T-helper 17 cell (primary cell): ENCODE results near the gene NAT9. TPM values are rescaled to one million over a fixed set of nuclear protein-coding genes. Genes with fewer than 3 reads are reported as not detected.

Experiments
- ATAC-seq: fragments of 150-1000 bp; cut with Tn5 transposase; 2 replicates; pipeline ENCODE4 v1.10.0; 2021; ENCODE audit warnings: mild to moderate bottlenecking, moderate library complexity
- DNase-seq, 3 donors: peaks; one replicate each; pipeline versions ENCODE4 v3.0.0 to v3.0.0-alpha.2; 2020 to 2021
- H3K9me3 ChIP-seq: one replicate; pipeline ENCODE4 v1.7.0; 2013; ENCODE audit warnings: low read length, mild to moderate bottlenecking; ENCODE audit not compliant: control insufficient read depth, poor library complexity, severe bottlenecking
- H3K27ac Mint-ChIP-seq: one replicate; pipeline ENCODE4 v1.8.0; 2022; ENCODE audit warnings: mild to moderate bottlenecking, moderate library complexity, mixed read lengths
- H3K27me3 Mint-ChIP-seq: one replicate; pipeline ENCODE4 v1.8.0; 2022; ENCODE audit warnings: mixed read lengths
- H3K36me3 Mint-ChIP-seq: one replicate; pipeline ENCODE4 v1.8.0; 2022; ENCODE audit warnings: low read depth, mixed read lengths
- H3K4me1 Mint-ChIP-seq: one replicate; pipeline ENCODE4 v1.8.0; 2022; ENCODE audit warnings: mild to moderate bottlenecking, mixed read lengths
- H3K4me3 Mint-ChIP-seq: one replicate; pipeline ENCODE4 v1.8.0; 2022; ENCODE audit warnings: mild to moderate bottlenecking, moderate library complexity, mixed read lengths
- total RNA-seq, 4 donors: library from RNA in 2 of 4; stranded (reverse) in 2 of 4; gene quantifications; one replicate each; pipeline ENCODE4 v1.2.3 and lab custom pipeline; 2022 to 2026

NAT9 gene
- total RNA-seq, 2 donors from 2014 or later = 32.3 to 32.8 TPM

DNA sequence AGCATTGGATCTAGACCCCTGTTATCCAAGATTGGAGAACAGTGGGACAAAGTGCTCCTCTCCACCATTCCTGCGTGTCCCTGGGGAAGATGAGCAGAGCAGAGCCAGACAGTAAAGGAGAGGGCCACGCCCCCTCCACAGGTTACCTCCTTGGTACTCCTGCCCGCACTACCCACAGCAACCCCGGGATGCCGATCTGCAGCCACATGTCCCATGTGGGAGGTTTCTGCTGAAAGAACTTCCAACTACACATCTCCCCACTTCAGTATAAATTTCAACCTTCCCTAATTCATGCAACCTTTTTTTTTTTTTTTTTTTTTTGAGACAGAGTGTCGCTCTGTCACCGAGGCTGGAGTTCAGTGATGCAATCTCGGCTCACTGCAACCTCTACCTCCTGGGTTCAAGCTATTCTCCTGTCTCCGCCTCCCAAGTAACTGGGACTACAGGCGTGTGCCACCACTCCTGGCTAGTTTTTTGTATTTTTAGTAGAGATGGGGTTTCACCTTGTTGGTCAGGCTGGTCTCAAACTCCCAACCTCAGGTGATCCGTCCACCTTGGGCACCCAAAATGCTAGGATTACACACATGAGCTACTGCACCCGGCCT, 36.8 kb downstream of the NAT9 start:
- Mint-ChIP-seq H3K36me3 (no peaks in the 10 kb centered on the region), H3K4me1 (peaks cover 63% of the 10 kb centered on the region), H3K27me3 (no peaks in the 10 kb centered on the region), H3K4me3 (peak overlapping the region; percentile 91), H3K27ac (peak overlapping the region; percentile 93)
- DNase-seq (peak in 1 of 3 donors; percentile 37), ATAC-seq (no peak)
- H3K9me3 ChIP-seq = no peaks in the 10 kb centered on the region

DNA sequence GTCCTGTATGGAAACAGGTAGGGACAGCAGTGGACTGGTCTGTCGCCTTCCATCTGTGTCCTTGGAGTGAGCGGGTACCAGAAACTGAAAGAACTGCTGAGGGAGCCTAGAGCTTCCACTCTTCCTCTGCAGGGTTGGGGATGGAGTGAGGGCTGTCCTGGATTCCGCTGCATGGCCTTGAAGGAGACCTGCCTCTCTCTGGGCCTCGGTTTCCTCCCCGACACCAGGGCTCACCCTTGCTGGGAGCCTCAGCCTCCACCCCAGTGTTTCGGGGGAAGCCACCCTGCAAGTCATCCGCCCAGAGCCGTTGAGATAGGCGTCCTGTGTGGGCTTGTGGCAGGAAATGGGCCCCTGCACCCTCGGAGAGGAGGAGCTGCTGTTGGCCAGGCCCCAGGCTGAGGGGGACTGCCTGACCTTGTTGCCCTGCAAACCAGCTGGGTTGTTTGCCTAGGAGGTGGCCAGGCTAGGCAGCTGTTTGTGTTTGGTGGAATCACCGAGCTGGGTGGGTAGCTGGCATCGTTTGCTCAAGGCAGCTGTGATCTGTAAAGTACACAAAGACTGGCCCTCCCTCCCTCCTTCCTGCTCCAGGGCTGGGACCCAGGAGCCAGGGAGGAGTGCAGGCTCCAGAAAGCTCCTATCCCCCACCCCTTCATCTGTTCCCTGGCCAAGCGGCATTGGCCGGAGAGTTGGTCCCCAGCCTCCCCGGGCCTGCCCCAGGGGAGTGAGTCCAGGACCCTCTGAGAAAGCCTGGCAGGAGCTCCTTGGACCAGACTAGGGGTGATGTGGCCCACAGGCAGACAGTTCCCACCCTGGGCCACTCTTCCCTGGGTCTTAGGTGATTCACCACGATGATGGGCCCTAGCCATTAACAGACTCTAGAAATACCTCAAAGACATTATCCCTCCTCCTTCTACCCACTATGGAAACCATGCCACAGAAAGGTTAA, 37.8 kb downstream of the NAT9 start:
- H3K9me3 ChIP-seq = no peaks in the 10 kb centered on the region
- H3K4me3 Mint-ChIP-seq = peak overlapping the region; percentile 91
- peak; percentile 46 to 63 (median 62) for DNase-seq
- H3K36me3 Mint-ChIP-seq = no peaks in the 10 kb centered on the region
- peak overlapping the region; percentile 93 for H3K27ac Mint-ChIP-seq
- H3K4me1 Mint-ChIP-seq = peaks cover 53% of the 10 kb centered on the region
- H3K27me3 Mint-ChIP-seq = no peaks in the 10 kb centered on the region
- peak; percentile 83 for ATAC-seq

DNA sequence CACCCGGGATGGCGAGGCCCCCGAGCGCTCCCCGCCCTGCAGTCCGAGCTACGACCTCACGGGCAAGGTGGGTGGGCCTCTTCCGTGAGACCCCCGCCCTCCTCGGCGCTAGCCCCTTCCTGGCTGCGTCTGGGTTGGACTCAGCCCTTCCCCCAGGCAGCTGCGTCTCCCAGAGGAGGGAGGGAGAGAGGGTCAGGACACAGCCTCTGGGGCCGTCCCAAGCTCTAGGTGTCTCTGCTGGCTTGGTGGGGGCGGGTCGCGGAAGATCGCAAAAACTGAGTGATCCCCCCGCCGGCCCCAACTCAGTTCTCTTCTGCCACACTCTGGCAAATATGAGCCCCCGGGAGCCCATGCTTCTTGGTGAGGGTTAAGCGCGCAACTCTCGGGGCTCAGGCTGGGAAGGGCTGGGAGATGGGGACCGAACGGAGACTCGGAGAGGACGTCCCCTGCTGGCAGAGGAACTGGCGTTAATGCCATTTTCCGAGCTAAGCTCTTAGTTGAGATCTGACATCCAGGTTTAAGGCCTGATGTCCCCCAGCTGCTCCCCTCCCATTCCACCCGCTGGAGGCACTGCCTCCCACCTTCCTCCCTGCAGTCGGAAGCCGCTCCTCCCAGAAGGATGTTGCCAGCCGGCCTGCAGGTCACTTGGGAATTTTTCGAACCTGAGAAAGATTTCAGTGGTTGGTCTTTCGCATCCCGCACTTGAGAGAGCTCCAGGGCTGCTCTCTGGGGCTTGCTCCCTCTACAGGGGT, 38.7 kb downstream of the NAT9 start:
- H3K4me1 Mint-ChIP-seq = peaks cover 45% of the 10 kb centered on the region

DNA sequence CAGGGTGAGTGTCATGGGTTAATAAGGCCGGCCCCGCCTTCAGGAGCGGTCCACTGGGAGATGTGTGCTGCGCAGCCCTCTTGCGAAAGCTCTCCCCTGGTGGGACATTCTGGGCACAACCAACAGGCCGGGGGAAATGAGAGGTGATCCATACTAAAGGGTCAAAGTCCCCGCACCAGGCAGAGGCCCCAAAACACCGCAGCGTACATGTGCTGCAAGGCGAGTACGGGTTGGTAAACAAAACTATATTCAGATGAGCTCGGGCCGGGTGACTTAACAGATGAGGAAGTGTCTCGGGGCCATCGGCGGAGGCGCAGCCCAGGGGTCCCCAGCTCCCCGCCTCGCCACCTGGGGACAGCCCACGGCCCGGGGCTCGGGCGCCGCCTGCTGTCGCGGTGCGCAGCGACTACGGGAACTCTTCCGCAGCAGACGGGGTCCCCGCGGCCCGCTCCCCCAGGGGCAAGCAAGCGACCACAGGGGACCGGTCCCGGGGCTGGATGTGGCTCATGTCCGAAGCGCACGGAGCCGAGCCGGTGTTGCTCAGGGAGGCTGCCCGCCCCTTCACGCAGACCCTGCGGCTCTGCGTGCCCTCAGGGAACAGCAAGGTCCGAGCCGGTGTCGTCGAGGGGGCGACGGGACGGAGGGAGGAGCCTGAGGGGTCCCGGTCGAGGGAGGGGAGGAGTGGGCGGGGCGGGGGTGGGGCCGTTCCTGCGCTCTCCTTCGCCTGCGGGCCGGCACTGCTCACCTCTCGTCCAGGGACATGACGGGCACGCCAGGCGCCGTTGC, 39.4 kb downstream of the NAT9 start, which contains the start of gene RAB37:
Gene RAB37, plus strand, starts transcription at position 744 of the 786 bp plus-strand sequence. Its CDS starts 17 bp downstream, at position 761.
- ATAC-seq = peak; percentile 43
- Mint-ChIP-seq H3K27me3 (no peaks in the 10 kb centered on the region), H3K27ac (peak within 1 kb of the TSS; percentile 93), H3K4me3 (peak within 1 kb of the TSS; percentile 91), H3K36me3 (no peaks in the 10 kb centered on the region), H3K4me1 (peaks cover 38% of the 10 kb centered on the region)
- peak in 2 of 3 donors; percentile 46 to 52 for DNase-seq
- no peaks in the 10 kb centered on the region for H3K9me3 ChIP-seq

More for the DNA sequence above, 38.7 kb downstream of the NAT9 start:
- Mint-ChIP-seq H3K4me3 (peak overlapping the region; percentile 91), H3K36me3 (no peaks in the 10 kb centered on the region), H3K27ac (peak overlapping the region; percentile 93), H3K27me3 (no peaks in the 10 kb centered on the region)
- no peaks in the 10 kb centered on the region for H3K9me3 ChIP-seq
- peak; percentile 36 for ATAC-seq
- peak in 2 of 3 donors; percentile 35 to 38 for DNase-seq

DNA sequence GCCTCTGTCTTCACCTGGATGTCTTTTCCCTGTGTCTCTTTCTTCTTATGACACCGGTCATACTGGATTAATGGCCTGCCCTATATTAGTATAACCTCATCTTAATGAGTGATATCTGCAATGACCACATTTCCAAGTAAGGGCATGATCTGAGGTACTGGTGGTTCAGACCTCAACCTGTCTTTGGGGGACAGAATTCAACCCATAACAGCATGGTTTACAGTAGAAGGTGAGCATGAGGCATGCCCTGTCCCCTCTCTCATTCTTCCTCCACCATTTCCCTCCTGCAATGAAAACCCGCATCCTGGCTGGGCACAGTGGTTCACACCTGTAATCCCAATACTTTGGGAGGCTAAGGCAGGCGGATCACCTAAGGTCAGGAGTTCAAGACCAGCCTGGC, 41.9 kb downstream of the NAT9 start:
- no peaks in the 10 kb centered on the region for H3K36me3 Mint-ChIP-seq

DNA sequence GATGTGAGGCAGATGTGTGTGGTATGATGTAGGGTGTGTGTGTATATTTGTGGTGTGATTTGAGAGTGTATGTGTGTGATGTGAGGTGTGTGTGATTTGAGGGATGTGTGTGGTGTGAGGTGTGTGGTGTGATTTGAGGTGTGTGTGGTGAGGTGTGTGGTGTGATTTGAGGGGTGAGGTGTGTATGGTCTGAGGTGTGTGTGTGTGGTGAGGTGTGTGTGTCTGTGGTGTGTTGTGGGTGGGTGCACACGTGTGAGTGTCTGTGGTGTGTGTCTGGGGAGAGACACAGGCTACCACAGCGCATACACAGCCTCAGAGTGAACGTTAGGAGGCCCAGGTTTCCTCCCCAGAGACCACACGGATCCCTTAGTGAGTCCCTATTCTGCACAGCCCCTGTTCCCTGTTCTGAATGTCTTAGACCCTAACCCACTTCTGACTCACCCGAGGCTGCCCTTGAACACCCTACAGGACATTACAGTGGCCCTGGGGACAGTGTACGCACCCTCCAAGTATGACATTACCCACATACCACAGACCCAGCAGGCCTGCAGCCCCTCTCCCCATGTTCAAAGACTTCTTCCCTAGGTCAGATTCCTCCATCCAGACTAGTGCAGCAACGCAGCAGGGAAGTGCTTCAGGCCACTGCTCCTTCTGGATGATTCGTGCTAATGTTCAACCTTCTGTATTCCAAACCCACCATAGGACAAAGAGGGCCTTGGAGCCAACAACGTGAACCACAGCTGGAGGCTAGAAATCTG, 42.6 kb downstream of the NAT9 start:
- H3K9me3 ChIP-seq = no peaks in the 10 kb centered on the region
- Mint-ChIP-seq H3K4me3 (no peak overlapping the region), H3K4me1 (peaks cover 31% of the 10 kb centered on the region), H3K27ac (peak overlapping the region; percentile 49), H3K36me3 (no peaks in the 10 kb centered on the region), H3K27me3 (no peaks in the 10 kb centered on the region)
- no peak for DNase-seq
- no peak for ATAC-seq

More for the DNA sequence above, 41.9 kb downstream of the NAT9 start:
- H3K4me1 Mint-ChIP-seq = peaks cover 37% of the 10 kb centered on the region
- no peaks in the 10 kb centered on the region for H3K27me3 Mint-ChIP-seq
- H3K27ac Mint-ChIP-seq = peak overlapping the region; percentile 49
- no peaks in the 10 kb centered on the region for H3K9me3 ChIP-seq
- DNase-seq = no peak
- no peak for ATAC-seq
- no peak overlapping the region for H3K4me3 Mint-ChIP-seq

DNA sequence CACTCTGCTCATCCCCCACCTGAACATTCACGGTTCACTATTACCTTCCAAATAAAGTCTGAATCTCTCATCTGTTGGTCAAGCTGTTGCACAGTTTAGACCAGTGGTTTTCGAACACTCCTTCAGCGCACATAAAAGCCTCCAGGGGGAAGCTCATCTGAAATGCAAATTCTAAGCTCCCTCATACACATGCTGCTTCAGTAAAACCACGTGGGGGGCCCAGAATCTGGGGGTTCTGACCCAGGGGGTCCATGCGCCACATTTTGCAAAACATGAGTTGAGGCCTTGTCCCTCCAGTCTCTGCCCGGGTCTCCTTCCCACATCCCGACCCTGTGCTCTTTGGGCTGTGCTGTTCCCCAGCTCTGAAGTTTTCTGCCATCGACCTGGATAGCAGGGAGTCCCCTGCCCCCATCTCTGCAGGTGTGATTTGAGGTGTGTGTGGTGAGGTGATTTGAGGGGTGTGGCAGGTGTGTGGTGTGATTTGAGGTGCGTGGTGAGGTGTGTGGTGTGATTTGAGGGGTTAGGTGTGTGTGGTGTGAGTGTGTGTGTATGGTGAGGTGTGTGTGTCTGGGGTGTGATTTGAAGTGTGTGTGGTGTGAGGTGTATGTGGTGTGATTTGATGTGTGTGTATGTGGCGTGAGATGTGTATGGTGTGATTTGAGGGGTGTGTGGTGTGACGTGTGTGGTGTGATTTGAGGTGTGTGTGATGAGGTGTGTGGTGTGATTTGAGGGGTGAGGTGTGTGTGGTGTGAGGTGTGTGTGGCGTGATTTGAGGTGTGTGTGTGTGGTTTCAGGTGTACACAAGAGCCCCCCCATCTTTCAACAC, 43.9 kb downstream of the NAT9 start:
- DNase-seq = no peak
- no peak for ATAC-seq
- Mint-ChIP-seq H3K27me3 (no peaks in the 10 kb centered on the region), H3K36me3 (no peaks in the 10 kb centered on the region), H3K27ac (no peak overlapping the region), H3K4me1 (peaks cover 27% of the 10 kb centered on the region), H3K4me3 (no peak overlapping the region)
- H3K9me3 ChIP-seq = no peaks in the 10 kb centered on the region

DNA sequence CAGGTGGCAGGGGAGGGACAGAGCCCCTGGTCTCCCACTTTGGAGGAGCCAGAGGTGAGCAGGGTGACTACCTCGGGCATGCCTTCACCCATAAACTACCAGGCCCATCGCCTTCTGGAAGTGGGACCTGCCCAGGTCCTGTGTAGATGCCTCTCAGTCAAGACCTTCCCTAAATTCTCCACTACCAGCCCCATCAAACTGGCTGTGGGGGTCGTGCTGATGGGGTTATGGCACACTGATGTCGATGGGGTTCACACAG, 44.9 kb downstream of the NAT9 start:
- no peak overlapping the region for H3K4me3 Mint-ChIP-seq
- H3K9me3 ChIP-seq = no peaks in the 10 kb centered on the region
- no peaks in the 10 kb centered on the region for H3K36me3 Mint-ChIP-seq
- ATAC-seq (no peak), DNase-seq (no peak)
- no peaks in the 10 kb centered on the region for H3K27me3 Mint-ChIP-seq
- no peak overlapping the region for H3K27ac Mint-ChIP-seq
- H3K4me1 Mint-ChIP-seq = peaks cover 23% of the 10 kb centered on the region

DNA sequence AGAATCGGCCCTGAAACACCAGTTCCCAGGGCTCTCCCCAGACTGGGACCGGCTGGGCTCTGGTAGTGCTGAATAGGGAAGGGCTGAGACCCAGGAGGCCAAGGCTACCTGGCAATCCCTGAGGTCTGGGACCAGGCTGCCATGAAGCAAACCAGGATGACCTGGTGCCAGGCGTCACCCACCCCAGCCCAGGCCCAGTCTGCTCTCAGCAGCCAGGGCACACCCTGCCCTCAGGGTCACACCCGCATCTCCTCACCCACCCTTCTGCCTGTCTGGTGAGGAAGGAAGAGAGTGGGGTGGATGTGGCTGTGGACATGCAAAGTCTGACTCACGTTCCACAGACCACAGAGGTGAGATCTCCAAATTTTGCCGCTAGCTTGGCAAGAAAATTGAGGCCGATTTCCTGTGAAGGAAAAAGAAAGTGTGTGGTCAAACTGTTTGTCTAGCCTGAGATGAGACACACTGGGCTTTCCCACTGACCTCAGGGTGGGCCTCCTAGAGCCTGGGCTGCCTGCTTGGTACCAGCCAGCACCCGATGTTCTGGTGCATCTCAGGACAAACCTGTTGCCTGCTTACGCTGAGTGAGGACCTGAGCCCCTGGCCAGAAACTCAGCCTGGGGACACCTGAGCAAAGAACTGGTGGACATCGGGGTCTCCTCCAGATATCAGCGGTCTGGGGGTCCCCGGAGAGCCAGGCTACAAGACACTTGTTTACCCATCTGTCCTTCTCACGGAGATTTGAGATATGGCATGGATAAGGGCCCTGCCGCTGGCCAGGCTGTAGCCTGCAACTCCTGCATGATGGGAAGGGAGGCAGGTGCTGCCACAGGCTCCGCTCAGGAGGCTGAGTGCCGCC, 45.4 kb downstream of the NAT9 start:
- no peak for DNase-seq
- peak; percentile 94 for ATAC-seq
- no peaks in the 10 kb centered on the region for H3K9me3 ChIP-seq
- H3K36me3 Mint-ChIP-seq = no peaks in the 10 kb centered on the region
- H3K27ac Mint-ChIP-seq = no peak overlapping the region
- H3K27me3 Mint-ChIP-seq = no peaks in the 10 kb centered on the region
- H3K4me1 Mint-ChIP-seq = peaks cover 21% of the 10 kb centered on the region
- no peak overlapping the region for H3K4me3 Mint-ChIP-seq

DNA sequence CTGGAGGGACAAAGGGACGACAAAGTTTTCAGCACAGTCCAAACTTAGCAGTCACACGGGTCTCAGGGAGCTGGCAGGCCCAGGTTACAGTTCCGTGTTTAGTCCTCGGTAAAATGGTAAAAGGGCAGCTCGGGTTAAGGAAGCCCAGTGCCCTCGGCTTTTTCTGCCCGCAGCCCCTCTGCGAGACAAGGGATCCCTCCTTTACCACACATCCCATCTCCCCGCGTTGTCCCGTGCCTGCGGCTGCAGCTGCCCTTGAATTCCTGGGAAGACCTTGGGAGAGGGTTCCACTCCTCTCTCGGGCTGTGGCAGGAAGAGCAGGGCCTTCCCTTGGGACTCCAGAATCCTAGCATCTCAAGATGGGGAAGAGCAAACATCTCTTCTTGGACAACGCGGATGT, 46.3 kb downstream of the NAT9 start:
- ATAC-seq (no peak), DNase-seq (no peak)
- no peak overlapping the region for H3K27ac Mint-ChIP-seq
- no peaks in the 10 kb centered on the region for H3K27me3 Mint-ChIP-seq
- H3K36me3 Mint-ChIP-seq = no peaks in the 10 kb centered on the region
- no peaks in the 10 kb centered on the region for H3K9me3 ChIP-seq
- peaks cover 19% of the 10 kb centered on the region for H3K4me1 Mint-ChIP-seq
- H3K4me3 Mint-ChIP-seq = no peak overlapping the region

DNA sequence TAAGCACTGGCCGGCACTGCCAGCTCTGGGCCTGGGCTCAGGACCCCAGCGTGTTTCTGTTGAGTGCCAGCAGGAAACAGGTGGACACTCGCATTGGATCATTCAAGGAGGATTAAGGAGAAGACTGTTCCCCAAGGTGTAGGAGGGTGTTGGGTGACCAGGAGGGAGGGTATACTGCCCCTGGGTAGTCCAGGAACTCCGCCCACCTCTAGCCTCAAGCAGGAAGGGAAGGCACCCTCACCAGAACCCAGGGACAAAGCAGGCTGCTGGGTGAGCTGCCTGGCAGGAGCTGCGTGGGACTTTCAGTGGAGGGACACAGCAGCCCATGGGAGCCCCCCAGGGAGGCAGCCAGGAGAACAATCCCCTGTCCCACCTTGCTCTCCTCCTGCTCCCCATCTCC, 46.8 kb downstream of the NAT9 start:
- ATAC-seq (no peak), DNase-seq (no peak)
- Mint-ChIP-seq H3K27ac (no peak overlapping the region), H3K4me3 (no peak overlapping the region), H3K27me3 (no peaks in the 10 kb centered on the region), H3K4me1 (peaks cover 15% of the 10 kb centered on the region), H3K36me3 (no peaks in the 10 kb centered on the region)
- no peaks in the 10 kb centered on the region for H3K9me3 ChIP-seq
